HepG2 (cell line): ENCODE results near the gene TMEM87B.

Experiments used
- EZH2 ChIP-seq: conservative IDR thresholded peaks from 2 replicates; pipeline ENCODE4 v1.6.1; 2012; ENCODE audit warnings: mild to moderate bottlenecking, low read depth, low read length, moderate library complexity
- FOXJ3 ChIP-seq: sonication (generic); formaldehyde crosslinking; IDR thresholded peaks from 2 replicates; pipeline ENCODE4 v1.4.0; 2020; ENCODE audit warnings: missing genetic modification reagents, mild to moderate bottlenecking, borderline replicate concordance
- MTF2 ChIP-seq: sonication (generic); formaldehyde crosslinking; IDR thresholded peaks from 2 replicates; pipeline ENCODE4 v1.5.0; 2020; ENCODE audit warnings: missing genetic modification reagents, borderline replicate concordance
- NR2C2 ChIP-seq: sonication (generic); formaldehyde crosslinking; IDR thresholded peaks from 2 replicates; pipeline ENCODE4 v1.4.0; 2020; ENCODE audit warnings: missing genetic modification reagents, mild to moderate bottlenecking, moderate library complexity, borderline replicate concordance
- POLR2A ChIP-seq, 2 experiments: IDR thresholded peaks; 2 replicates each; pipeline ENCODE4 v1.6.1; 2011; ENCODE audit warnings: low read depth in 2 of 2, low read length in 2 of 2, mild to moderate bottlenecking in 1 of 2, moderate library complexity in 1 of 2; ENCODE audit not compliant: insufficient read depth in 1 of 2
- ZFP36 ChIP-seq: fragments of 150-350 bp; IDR thresholded peaks from 2 replicates; pipeline ENCODE4 v1.6.1; 2018; ENCODE audit warnings: borderline replicate concordance, low read length, low read depth; ENCODE audit not compliant: partially characterized antibody
- ZMAT3 ChIP-seq: sonication (generic); formaldehyde crosslinking; conservative IDR thresholded peaks from 2 replicates; pipeline ENCODE4 v1.7.0; 2021; ENCODE audit warnings: missing genetic modification reagents
- TF ChIP-seq, protein P1 (sequence below): sonication (generic); formaldehyde crosslinking; IDR thresholded peaks from 2 replicates; pipeline ENCODE4 v1.9.0; 2021; ENCODE audit warnings: mild to moderate bottlenecking, missing genetic modification reagents
- TF ChIP-seq, protein P2 (sequence below): sonication (generic); formaldehyde crosslinking; IDR thresholded peaks from 2 replicates; pipeline ENCODE4 v1.4.0; 2020; ENCODE audit warnings: missing genetic modification reagents
- TF ChIP-seq, protein P3 (sequence below): sonication (generic); formaldehyde crosslinking; IDR thresholded peaks from 2 replicates; pipeline ENCODE4 v1.5.0; 2020; ENCODE audit warnings: mild to moderate bottlenecking, missing genetic modification reagents, moderate library complexity
- TF ChIP-seq, protein P4 (sequence below): sonication (generic); formaldehyde crosslinking; IDR thresholded peaks from 2 replicates; pipeline ENCODE4 v1.5.1; 2020; ENCODE audit warnings: mild to moderate bottlenecking, missing genetic modification reagents, borderline replicate concordance

DNA sequence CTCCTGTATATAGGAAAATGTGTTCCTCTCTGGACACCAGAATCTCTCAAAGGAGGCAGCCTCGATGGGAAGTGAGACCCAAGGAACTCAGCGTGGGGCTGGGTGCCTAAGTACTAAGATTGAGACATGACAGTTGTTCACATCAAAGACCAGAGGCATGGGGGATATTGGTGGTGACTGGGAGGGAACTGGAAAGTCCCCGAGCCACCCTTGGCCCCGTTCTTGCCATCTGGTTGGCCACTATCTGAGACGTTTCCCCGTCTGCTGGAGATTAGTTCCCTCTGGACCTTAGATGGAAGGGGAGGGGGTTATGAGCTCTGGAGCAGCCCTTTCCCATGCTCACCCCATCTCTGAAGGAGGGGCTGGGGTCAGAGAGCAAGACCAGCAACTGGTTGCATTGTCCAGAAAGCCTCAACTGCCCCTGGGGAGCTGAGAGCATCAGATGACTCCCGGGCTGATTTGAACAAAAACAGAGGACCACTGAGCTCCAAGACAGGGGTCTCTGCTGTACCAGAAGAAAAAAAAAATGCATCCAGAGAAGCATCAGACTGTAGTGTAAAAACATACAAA lies 94.9 kb downstream of the TMEM87B start:
- TF ChIP-seq, protein P1, sequence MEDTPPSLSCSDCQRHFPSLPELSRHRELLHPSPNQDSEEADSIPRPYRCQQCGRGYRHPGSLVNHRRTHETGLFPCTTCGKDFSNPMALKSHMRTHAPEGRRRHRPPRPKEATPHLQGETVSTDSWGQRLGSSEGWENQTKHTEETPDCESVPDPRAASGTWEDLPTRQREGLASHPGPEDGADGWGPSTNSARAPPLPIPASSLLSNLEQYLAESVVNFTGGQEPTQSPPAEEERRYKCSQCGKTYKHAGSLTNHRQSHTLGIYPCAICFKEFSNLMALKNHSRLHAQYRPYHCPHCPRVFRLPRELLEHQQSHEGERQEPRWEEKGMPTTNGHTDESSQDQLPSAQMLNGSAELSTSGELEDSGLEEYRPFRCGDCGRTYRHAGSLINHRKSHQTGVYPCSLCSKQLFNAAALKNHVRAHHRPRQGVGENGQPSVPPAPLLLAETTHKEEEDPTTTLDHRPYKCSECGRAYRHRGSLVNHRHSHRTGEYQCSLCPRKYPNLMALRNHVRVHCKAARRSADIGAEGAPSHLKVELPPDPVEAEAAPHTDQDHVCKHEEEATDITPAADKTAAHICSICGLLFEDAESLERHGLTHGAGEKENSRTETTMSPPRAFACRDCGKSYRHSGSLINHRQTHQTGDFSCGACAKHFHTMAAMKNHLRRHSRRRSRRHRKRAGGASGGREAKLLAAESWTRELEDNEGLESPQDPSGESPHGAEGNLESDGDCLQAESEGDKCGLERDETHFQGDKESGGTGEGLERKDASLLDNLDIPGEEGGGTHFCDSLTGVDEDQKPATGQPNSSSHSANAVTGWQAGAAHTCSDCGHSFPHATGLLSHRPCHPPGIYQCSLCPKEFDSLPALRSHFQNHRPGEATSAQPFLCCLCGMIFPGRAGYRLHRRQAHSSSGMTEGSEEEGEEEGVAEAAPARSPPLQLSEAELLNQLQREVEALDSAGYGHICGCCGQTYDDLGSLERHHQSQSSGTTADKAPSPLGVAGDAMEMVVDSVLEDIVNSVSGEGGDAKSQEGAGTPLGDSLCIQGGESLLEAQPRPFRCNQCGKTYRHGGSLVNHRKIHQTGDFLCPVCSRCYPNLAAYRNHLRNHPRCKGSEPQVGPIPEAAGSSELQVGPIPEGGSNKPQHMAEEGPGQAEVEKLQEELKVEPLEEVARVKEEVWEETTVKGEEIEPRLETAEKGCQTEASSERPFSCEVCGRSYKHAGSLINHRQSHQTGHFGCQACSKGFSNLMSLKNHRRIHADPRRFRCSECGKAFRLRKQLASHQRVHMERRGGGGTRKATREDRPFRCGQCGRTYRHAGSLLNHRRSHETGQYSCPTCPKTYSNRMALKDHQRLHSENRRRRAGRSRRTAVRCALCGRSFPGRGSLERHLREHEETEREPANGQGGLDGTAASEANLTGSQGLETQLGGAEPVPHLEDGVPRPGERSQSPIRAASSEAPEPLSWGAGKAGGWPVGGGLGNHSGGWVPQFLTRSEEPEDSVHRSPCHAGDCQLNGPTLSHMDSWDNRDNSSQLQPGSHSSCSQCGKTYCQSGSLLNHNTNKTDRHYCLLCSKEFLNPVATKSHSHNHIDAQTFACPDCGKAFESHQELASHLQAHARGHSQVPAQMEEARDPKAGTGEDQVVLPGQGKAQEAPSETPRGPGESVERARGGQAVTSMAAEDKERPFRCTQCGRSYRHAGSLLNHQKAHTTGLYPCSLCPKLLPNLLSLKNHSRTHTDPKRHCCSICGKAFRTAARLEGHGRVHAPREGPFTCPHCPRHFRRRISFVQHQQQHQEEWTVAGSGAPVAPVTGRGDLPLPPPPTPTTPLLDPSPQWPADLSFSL = no peak
- TF ChIP-seq POLR2A (IDR thresholded peaks at IDR 0.05; ENCODE audit: insufficient read depth in 1 of 2, low read depth in 2 of 2, low read length in 2 of 2) (no peak), MTF2 (no peak), EZH2 (no peak), NR2C2 (CRISPR knock-in tag) (no peak), FOXJ3 (no peak), ZFP36 (no peak), ZMAT3 (CRISPR knock-in tag) (no peak)
- TF ChIP-seq, protein P2, sequence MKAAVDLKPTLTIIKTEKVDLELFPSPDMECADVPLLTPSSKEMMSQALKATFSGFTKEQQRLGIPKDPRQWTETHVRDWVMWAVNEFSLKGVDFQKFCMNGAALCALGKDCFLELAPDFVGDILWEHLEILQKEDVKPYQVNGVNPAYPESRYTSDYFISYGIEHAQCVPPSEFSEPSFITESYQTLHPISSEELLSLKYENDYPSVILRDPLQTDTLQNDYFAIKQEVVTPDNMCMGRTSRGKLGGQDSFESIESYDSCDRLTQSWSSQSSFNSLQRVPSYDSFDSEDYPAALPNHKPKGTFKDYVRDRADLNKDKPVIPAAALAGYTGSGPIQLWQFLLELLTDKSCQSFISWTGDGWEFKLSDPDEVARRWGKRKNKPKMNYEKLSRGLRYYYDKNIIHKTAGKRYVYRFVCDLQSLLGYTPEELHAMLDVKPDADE (CRISPR knock-in tag) = no peak
- TF ChIP-seq, protein P3, sequence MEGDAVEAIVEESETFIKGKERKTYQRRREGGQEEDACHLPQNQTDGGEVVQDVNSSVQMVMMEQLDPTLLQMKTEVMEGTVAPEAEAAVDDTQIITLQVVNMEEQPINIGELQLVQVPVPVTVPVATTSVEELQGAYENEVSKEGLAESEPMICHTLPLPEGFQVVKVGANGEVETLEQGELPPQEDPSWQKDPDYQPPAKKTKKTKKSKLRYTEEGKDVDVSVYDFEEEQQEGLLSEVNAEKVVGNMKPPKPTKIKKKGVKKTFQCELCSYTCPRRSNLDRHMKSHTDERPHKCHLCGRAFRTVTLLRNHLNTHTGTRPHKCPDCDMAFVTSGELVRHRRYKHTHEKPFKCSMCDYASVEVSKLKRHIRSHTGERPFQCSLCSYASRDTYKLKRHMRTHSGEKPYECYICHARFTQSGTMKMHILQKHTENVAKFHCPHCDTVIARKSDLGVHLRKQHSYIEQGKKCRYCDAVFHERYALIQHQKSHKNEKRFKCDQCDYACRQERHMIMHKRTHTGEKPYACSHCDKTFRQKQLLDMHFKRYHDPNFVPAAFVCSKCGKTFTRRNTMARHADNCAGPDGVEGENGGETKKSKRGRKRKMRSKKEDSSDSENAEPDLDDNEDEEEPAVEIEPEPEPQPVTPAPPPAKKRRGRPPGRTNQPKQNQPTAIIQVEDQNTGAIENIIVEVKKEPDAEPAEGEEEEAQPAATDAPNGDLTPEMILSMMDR (CRISPR knock-in tag) = no peak
- TF ChIP-seq, protein P4, sequence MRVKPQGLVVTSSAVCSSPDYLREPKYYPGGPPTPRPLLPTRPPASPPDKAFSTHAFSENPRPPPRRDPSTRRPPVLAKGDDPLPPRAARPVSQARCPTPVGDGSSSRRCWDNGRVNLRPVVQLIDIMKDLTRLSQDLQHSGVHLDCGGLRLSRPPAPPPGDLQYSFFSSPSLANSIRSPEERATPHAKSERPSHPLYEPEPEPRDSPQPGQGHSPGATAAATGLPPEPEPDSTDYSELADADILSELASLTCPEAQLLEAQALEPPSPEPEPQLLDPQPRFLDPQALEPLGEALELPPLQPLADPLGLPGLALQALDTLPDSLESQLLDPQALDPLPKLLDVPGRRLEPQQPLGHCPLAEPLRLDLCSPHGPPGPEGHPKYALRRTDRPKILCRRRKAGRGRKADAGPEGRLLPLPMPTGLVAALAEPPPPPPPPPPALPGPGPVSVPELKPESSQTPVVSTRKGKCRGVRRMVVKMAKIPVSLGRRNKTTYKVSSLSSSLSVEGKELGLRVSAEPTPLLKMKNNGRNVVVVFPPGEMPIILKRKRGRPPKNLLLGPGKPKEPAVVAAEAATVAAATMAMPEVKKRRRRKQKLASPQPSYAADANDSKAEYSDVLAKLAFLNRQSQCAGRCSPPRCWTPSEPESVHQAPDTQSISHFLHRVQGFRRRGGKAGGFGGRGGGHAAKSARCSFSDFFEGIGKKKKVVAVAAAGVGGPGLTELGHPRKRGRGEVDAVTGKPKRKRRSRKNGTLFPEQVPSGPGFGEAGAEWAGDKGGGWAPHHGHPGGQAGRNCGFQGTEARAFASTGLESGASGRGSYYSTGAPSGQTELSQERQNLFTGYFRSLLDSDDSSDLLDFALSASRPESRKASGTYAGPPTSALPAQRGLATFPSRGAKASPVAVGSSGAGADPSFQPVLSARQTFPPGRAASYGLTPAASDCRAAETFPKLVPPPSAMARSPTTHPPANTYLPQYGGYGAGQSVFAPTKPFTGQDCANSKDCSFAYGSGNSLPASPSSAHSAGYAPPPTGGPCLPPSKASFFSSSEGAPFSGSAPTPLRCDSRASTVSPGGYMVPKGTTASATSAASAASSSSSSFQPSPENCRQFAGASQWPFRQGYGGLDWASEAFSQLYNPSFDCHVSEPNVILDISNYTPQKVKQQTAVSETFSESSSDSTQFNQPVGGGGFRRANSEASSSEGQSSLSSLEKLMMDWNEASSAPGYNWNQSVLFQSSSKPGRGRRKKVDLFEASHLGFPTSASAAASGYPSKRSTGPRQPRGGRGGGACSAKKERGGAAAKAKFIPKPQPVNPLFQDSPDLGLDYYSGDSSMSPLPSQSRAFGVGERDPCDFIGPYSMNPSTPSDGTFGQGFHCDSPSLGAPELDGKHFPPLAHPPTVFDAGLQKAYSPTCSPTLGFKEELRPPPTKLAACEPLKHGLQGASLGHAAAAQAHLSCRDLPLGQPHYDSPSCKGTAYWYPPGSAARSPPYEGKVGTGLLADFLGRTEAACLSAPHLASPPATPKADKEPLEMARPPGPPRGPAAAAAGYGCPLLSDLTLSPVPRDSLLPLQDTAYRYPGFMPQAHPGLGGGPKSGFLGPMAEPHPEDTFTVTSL (CRISPR knock-in tag) = no peak
